ENCODE results near the gene GNA14.
"Not testable (repeated sequence)": the region's sequence is repeated elsewhere in the genome, so short reads cannot be mapped to it uniquely, and the experiment has no call there.

The GNA14 gene

GRCh38 chr9:77649109-77649812 is 1.1 kb upstream of the GNA14 start:
- H3K4me1 Mint-ChIP-seq, result peaks cover 26% of the 10 kb centered on the region
- peak in 2 of 3 experiments; percentile 18 to 34 for TF ChIP-seq CTCF (IDR thresholded peaks at IDR 0.05; ENCODE audit: unreplicated experiment in 3 of 3)
- H3K36me3 Mint-ChIP-seq (ENCODE audit: low read depth), result no peaks in the 10 kb centered on the region
- no peak overlapping the region for H3K4me3 Mint-ChIP-seq
- H3K27me3 Mint-ChIP-seq (ENCODE audit: low read depth), result peaks cover 12% of the 10 kb centered on the region
- no peak overlapping the region for H3K27ac Mint-ChIP-seq
- no peaks in the 10 kb centered on the region for H3K9me3 Mint-ChIP-seq

- no peak overlapping the region for H3K27ac Mint-ChIP-seq
- TF ChIP-seq CTCF (IDR thresholded peaks at IDR 0.05; ENCODE audit: unreplicated experiment in 3 of 3), result no peak
- peaks cover 12% of the 10 kb centered on the region for H3K27me3 Mint-ChIP-seq (ENCODE audit: low read depth)
- H3K4me3 Mint-ChIP-seq, result peak overlapping the region; percentile 26 to 69 (median 35)
- peaks cover 13% of the 10 kb centered on the region for H3K4me1 Mint-ChIP-seq
- H3K36me3 Mint-ChIP-seq (ENCODE audit: low read depth), result no peaks in the 10 kb centered on the region
- no peaks in the 10 kb centered on the region for H3K9me3 Mint-ChIP-seq
These were observed 572 bp downstream of the GNA14 start for GRCh38 chr9:77647267-77648233.

- no peak for TF ChIP-seq CTCF (IDR thresholded peaks at IDR 0.05; ENCODE audit: unreplicated experiment in 3 of 3)
- Mint-ChIP-seq H3K9me3 (no peaks in the 10 kb centered on the region), H3K36me3 (ENCODE audit: low read depth) (no peaks in the 10 kb centered on the region), H3K4me1 (peaks cover 13% of the 10 kb centered on the region), H3K4me3 (no peak overlapping the region), H3K27me3 (ENCODE audit: low read depth) (peaks cover 19% of the 10 kb centered on the region), H3K27ac (no peak overlapping the region)
These were observed 4.3 kb downstream of the GNA14 start for GRCh38 chr9:77643871-77644270.

GRCh38 chr9:77640741-77641580 is 7.2 kb downstream of the GNA14 start:
- H3K4me1 Mint-ChIP-seq, result peaks cover 13% of the 10 kb centered on the region
- no peak overlapping the region for H3K27ac Mint-ChIP-seq
- H3K4me3 Mint-ChIP-seq, result no peak overlapping the region
- TF ChIP-seq CTCF (IDR thresholded peaks at IDR 0.05; ENCODE audit: unreplicated experiment in 3 of 3), result no peak
- no peaks in the 10 kb centered on the region for H3K9me3 Mint-ChIP-seq
- no peaks in the 10 kb centered on the region for H3K36me3 Mint-ChIP-seq (ENCODE audit: low read depth)
- H3K27me3 Mint-ChIP-seq (ENCODE audit: low read depth), result peaks cover 7% of the 10 kb centered on the region

- Mint-ChIP-seq H3K36me3 (ENCODE audit: low read depth) (no peaks in the 10 kb centered on the region), H3K4me1 (peaks cover 5% of the 10 kb centered on the region), H3K27ac (no peak overlapping the region), H3K27me3 (ENCODE audit: low read depth) (no peaks in the 10 kb centered on the region), H3K4me3 (no peak overlapping the region), H3K9me3 (peaks cover 11% of the 10 kb centered on the region)
- no peak for TF ChIP-seq CTCF (IDR thresholded peaks at IDR 0.05; ENCODE audit: unreplicated experiment in 3 of 3)
These were observed 15.5 kb downstream of the GNA14 start for GRCh38 chr9:77632652-77633051.

GRCh38 chr9:77628864-77629263 is 19.3 kb downstream of the GNA14 start:
- not testable (repeated sequence) for H3K36me3 Mint-ChIP-seq (ENCODE audit: low read depth); H3K4me3 Mint-ChIP-seq; H3K27ac Mint-ChIP-seq; H3K4me1 Mint-ChIP-seq; H3K27me3 Mint-ChIP-seq (ENCODE audit: low read depth)
- peaks cover 38% of the 10 kb centered on the region for H3K9me3 Mint-ChIP-seq

Measured in nephron (organoid).